Subcutaneous adipose tissue (tissue), 4 donors: ENCODE results near the gene PLPP1. TPM values are rescaled to one million over a fixed set of nuclear protein-coding genes. Genes with fewer than 3 reads are reported as not detected.

Experiments used
- total RNA-seq, 4 donors: library from RNA; depleted of rRNA; stranded (reverse); fragments of >200 nt; gene quantifications; one replicate each; pipeline ENCODE4 v1.1.0, GENCODE V29; 2016
- TF ChIP-seq, protein P1 (sequence below): fragments of 450-650 bp; IDR thresholded peaks from one replicate; pipeline ENCODE4 v1.5.1; 2016; ENCODE audit warnings: low read depth, mild to moderate bottlenecking, control low read depth, antibody characterized with exemption, moderate library complexity

PLPP1 gene
- total RNA-seq, 4 donors from 2014 or later, result 214 to 413 (median 287) TPM

DNA sequence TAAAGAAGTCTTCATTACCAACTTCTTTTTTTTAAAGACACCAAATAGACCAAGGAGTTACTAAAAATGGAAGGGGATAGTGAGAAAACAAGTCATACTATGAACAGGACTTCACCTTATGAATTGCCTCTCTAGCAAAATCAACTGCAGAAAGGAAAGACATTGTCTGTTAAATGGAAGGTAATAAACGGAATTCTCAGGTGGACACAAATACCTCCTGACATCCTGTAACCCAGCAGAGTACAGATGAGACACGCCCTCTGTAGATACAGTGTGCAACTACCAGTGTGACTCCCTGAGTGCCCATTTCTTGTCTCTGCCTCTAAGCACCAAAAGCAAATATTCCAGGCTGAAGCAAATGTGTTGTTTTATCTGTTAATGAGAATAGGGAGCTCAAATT, 12.2 kb upstream of the PLPP1 start:
- TF ChIP-seq, protein P1, sequence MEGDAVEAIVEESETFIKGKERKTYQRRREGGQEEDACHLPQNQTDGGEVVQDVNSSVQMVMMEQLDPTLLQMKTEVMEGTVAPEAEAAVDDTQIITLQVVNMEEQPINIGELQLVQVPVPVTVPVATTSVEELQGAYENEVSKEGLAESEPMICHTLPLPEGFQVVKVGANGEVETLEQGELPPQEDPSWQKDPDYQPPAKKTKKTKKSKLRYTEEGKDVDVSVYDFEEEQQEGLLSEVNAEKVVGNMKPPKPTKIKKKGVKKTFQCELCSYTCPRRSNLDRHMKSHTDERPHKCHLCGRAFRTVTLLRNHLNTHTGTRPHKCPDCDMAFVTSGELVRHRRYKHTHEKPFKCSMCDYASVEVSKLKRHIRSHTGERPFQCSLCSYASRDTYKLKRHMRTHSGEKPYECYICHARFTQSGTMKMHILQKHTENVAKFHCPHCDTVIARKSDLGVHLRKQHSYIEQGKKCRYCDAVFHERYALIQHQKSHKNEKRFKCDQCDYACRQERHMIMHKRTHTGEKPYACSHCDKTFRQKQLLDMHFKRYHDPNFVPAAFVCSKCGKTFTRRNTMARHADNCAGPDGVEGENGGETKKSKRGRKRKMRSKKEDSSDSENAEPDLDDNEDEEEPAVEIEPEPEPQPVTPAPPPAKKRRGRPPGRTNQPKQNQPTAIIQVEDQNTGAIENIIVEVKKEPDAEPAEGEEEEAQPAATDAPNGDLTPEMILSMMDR, result no peak

DNA sequence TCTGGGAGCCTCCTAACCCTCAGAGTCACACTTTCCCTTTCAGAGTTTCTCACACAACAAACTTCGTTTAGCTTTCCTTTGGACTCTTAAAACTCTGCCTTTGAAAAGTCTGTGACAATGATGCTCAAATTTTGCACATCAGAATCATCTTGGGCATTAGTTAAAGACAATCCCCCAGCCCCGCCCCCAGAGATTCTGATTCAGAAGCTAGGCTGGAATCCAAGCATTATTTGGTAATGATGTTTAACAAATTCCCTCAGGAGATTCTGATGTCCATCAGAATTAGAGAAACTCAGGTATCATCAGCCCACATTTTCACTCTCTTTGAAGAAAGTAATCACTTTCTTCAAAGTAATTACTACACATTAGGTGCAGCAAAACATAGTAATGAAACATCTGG, 9.6 kb upstream of the PLPP1 start:
- TF ChIP-seq, protein P1, result no peak

DNA sequence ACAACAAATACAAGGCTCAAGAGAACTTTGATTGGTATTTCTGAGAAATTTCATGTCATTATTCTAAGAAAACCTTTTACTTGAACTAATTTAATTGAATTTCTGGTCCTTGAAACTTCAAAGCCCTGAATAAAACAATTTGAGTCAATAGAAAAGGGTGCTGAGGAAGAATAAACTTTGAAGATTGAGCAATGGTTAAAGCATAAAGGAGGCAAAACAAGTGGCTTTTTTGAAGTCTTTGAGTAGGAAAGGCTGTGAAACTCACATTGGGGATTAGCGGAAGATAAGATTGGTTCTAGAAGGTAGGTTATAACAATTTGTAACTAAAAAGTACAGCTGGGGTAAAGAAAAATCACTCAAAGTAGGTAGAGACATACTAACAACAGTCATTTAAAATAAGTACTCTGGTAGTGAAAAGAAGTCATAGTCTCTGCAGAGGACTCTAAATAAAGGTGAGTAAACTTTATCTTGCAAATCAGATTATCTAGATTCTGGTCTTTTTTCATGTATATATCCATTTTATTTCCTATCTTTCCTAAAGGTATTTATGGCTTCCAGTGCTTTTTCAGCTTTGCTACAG, 6.4 kb upstream of the PLPP1 start:
- TF ChIP-seq, protein P1, result no peak

DNA sequence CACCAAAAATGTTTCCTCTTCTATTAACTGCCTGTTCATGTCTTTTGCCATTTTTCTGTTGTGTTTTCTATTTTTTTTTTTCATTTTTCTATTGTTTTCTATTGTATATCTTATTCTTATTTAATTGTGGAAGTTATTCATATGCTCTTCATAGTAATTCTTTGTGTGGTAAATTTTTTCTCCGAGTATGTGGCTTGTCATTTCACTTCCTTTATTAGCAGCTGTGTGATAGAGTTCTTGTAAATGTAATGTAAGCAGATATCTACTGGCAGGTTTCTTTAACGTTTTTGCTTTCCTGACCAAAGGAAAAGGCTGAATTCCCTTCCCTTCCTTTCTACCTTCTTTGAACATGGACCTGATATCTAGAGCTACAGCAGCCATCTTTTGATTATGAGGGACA, 5.8 kb upstream of the PLPP1 start:
- TF ChIP-seq, protein P1, result no peak

DNA sequence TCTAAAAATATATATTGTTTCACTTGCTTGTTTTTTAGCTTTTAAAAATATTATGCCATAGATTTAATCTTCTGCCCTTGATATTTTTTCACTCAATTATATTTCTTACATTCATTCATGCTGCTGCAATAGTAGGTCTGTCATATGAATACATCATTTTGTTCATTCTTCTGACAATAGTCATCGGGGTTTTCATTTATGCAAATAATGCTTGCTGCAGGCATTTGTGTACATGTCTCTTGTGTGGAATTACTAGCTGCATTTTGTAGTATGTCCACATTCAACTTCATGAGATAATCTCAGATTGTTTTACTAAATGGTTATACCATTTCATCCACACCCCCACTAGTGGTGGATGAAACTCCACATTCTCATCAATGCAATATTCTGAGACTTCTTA, 5.3 kb upstream of the PLPP1 start:
- TF ChIP-seq, protein P1, result no peak

DNA sequence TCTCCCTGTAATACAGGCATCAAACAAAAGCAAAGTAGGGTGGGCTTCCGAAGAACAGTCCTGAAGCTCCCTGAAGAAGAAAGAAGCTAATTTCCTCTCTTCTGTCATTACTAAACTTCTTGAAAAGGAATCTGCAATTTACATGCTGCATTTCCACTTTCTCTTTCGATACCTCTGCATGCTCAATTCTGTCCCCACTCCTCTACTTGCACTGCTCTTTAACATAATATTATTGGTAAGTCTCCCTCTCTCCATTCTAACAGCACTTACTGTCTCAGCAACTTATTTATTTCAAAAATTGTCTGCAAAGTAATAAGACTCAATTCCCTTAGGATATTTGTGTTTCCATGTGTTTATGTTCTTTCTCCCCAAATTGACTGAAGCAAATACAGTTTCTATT, 3.9 kb upstream of the PLPP1 start:
- TF ChIP-seq, protein P1, result no peak

DNA sequence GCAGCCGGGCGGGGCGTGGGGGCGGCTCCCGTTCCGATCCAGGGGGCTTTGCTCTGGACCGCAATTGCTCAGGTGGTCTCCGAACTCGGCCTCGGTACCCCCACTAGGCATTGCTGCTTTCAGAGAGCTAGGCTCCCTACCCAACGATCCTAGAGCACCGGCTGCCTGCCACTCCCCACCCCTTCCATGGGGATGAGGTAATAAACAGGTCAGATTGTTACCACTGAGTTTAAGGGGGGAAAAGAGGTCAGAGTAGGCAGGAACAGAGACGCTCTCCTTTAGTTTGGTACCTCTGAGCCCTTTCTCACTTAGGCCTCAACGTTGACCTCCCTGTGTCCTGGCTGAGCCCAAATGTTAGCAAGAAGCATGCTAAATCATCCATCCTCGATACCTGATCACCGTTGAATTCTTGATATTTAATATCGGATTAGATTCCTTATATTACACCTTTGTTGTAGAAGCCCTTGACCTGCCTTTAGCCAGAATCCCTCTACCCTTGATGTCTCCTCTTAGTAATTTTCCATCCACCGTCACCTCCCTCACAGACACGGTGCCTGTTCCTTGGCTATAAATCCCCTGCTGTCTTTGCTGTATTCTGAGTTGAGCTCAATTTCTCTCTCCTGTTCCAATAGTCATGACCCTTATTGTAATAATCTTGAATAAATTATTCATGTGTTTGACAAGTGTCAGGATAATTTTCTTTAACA, 588 bp upstream of the PLPP1 start:
- TF ChIP-seq, protein P1, result no peak
